H1 (cell line): Measurements from ENCODE around the gene CACNA2D4. TPM values are rescaled to one million over a fixed set of nuclear protein-coding genes. Genes with fewer than 3 reads are reported as not detected.

Experiments used
- CTCF ChIA-PET: fragments of 300-600 bp; sonication (Branson Sonifier 250); formaldehyde crosslinking; loops from one replicate; lab custom pipeline; 2021; ENCODE audit not compliant: partially characterized antibody; lab: Charles Lee
- POLR2A ChIA-PET: fragments of 300-600 bp; sonication (Branson Sonifier 250); formaldehyde crosslinking; loops from one replicate; lab custom pipeline; 2021; ENCODE audit warnings: inconsistent platforms; ENCODE audit not compliant: partially characterized antibody; lab: Charles Lee
- DNase-seq, 2 experiments: peaks; one replicate each; pipeline versions ENCODE4 v3.0.0 to v3.0.0-alpha.2; 2010 to 2022; ENCODE audit warnings: low spot score in 2 of 2, low read depth in 1 of 2, mixed read lengths in 1 of 2
- FAIRE-seq: peaks from 2 replicates; lab custom pipeline; 2011; peaks lifted over from hg19 to GRCh38; lab: Jason Lieb, UNC
- H2AFZ ChIP-seq: 2 replicates; pipeline ENCODE4 v1.8.1; 2012; ENCODE audit warnings: low read length, inconsistent platforms
- H2AK5ac ChIP-seq: 2 replicates; pipeline ENCODE4 v1.6.1; 2013; ENCODE audit warnings: low read depth, low read length
- H2BK120ac ChIP-seq: replicated peaks from 2 replicates; pipeline ENCODE3; 2013; ENCODE audit warnings: low read depth, low read length, inconsistent platforms
- H2BK12ac ChIP-seq: 2 replicates; pipeline ENCODE4 v1.6.1; 2013; ENCODE audit warnings: low read depth, low read length
- H2BK15ac ChIP-seq: 2 replicates; pipeline ENCODE4 v1.6.1; 2013; ENCODE audit warnings: low read length
- H2BK20ac ChIP-seq: 2 replicates; pipeline ENCODE4 v1.6.1; 2013; ENCODE audit warnings: low read length
- H2BK5ac ChIP-seq: 2 replicates; pipeline ENCODE4 v1.6.1; 2013; ENCODE audit warnings: low read depth, low read length
- H3K14ac ChIP-seq: 2 replicates; pipeline ENCODE4 v1.6.1; 2013; ENCODE audit warnings: inconsistent platforms; ENCODE audit not compliant: insufficient read length
- H3K18ac ChIP-seq: 2 replicates; pipeline ENCODE4 v1.6.1; 2013; ENCODE audit warnings: low read length; ENCODE audit errors: extremely low read depth
- H3K23ac ChIP-seq: 2 replicates; pipeline ENCODE4 v1.6.1; 2013; ENCODE audit warnings: inconsistent platforms; ENCODE audit not compliant: insufficient read length
- H3K23me2 ChIP-seq: 2 replicates; pipeline ENCODE4 v1.6.1; 2013; ENCODE audit warnings: low read depth, low read length
- H3K27ac ChIP-seq: 2 replicates; pipeline ENCODE4 v1.6.1; 2011; ENCODE audit warnings: low read depth, low read length, inconsistent platforms
- H3K27me3 ChIP-seq, 4 experiments: replicated peaks in 1 of 4; 1 replicate in 1 of 4; 2 replicates in 3 of 4; pipeline versions ENCODE4 v1.6.1 to v1.8.1; 2011 to 2013; ENCODE audit warnings: low read length in 3 of 4, mild to moderate bottlenecking in 3 of 4, inconsistent platforms in 2 of 4, mixed read lengths in 2 of 4, moderate library complexity in 1 of 4; ENCODE audit not compliant: control insufficient read depth in 3 of 4, insufficient read depth in 3 of 4; ENCODE audit errors: extremely low read depth in 1 of 4
- H3K36me3 ChIP-seq, 4 experiments: 2 replicates each; pipeline versions ENCODE4 v1.6.1 to v1.8.1; 2011 to 2013; ENCODE audit warnings: mild to moderate bottlenecking in 4 of 4, low read length in 3 of 4, moderate library complexity in 2 of 4, control low read depth in 1 of 4, inconsistent platforms in 1 of 4; ENCODE audit not compliant: insufficient read depth in 4 of 4, control insufficient read depth in 2 of 4
- H3K4ac ChIP-seq: replicated peaks from 2 replicates; pipeline ENCODE3; 2013; ENCODE audit warnings: low read length, low read depth, mixed read lengths, inconsistent platforms; ENCODE audit not compliant: insufficient read length
- H3K4me1 ChIP-seq, 4 experiments: replicated peaks in 1 of 4; 1 replicate in 1 of 4; 2 replicates in 3 of 4; pipeline versions ENCODE4 v1.6.1 to v1.8.1; 2011 to 2013; ENCODE audit warnings: low read length in 3 of 4, inconsistent platforms in 2 of 4, mixed read lengths in 1 of 4; ENCODE audit not compliant: insufficient read depth in 4 of 4, control insufficient read depth in 3 of 4
- H3K4me2 ChIP-seq, 2 experiments: 2 replicates each; pipeline versions ENCODE4 v1.6.1 to v1.8.1; 2011 to 2013; ENCODE audit warnings: low read depth in 2 of 2, low read length in 2 of 2, control low read depth in 1 of 2, inconsistent platforms in 1 of 2, mild to moderate bottlenecking in 1 of 2; ENCODE audit not compliant: insufficient read depth in 1 of 2
- H3K4me3 ChIP-seq, 4 experiments: fragments of 200-600, 300-600 bp in 1 of 4; sonication (generic), shearing (Covaris generic), sonication (Bioruptor Twin) in 1 of 4; 2 replicates each; pipeline versions ENCODE4 v1.5.1 to v1.8.1; 2011 to 2016; ENCODE audit warnings: low read length in 4 of 4, low read depth in 3 of 4, control low read depth in 2 of 4, inconsistent platforms in 2 of 4, mild to moderate bottlenecking in 2 of 4, mixed read lengths in 1 of 4, moderate library complexity in 1 of 4; ENCODE audit not compliant: insufficient read depth in 2 of 4; ENCODE audit errors: extremely low read depth in 1 of 4
- H3K56ac ChIP-seq: replicated peaks from 2 replicates; pipeline ENCODE3; 2013; ENCODE audit warnings: low read depth, mild to moderate bottlenecking, mixed read lengths, low read length, inconsistent platforms; ENCODE audit not compliant: insufficient read length
- H3K79me1 ChIP-seq: 2 replicates; pipeline ENCODE4 v1.6.1; 2013; ENCODE audit warnings: low read depth, low read length, control low read depth
- H3K79me2 ChIP-seq, 2 experiments: 2 replicates each; pipeline versions ENCODE4 v1.6.1 to v1.8.1; 2012 to 2013; ENCODE audit warnings: low read length in 2 of 2, mild to moderate bottlenecking in 2 of 2, inconsistent platforms in 1 of 2; ENCODE audit not compliant: insufficient read depth in 2 of 2, control insufficient read depth in 1 of 2
- H3K9ac ChIP-seq, 4 experiments: replicated peaks in 1 of 4; 1 replicate in 1 of 4; 2 replicates in 3 of 4; pipeline versions ENCODE4 v1.6.1 to v1.8.1; 2011 to 2013; ENCODE audit warnings: low read depth in 3 of 4, low read length in 3 of 4, control low read depth in 2 of 4, mild to moderate bottlenecking in 2 of 4, moderate library complexity in 2 of 4, inconsistent platforms in 1 of 4; ENCODE audit errors: extremely low read depth in 1 of 4
- H3K9me3 ChIP-seq, 2 experiments: 2 replicates each; pipeline versions ENCODE4 v1.6.1 to v1.8.1; 2012 to 2013; ENCODE audit warnings: mild to moderate bottlenecking in 2 of 2, moderate library complexity in 2 of 2, control low read depth in 1 of 2, inconsistent platforms in 1 of 2, low read depth in 1 of 2, low read length in 1 of 2, mixed read lengths in 1 of 2; ENCODE audit not compliant: insufficient read depth in 2 of 2
- H4K20me1 ChIP-seq, 2 experiments: replicated peaks in 1 of 2; 2 replicates each; pipeline versions ENCODE3 to v1.8.1; 2011 to 2013; ENCODE audit warnings: inconsistent platforms in 2 of 2, low read length in 2 of 2, mild to moderate bottlenecking in 1 of 2; ENCODE audit not compliant: insufficient read depth in 2 of 2, control insufficient read depth in 1 of 2
- H4K5ac ChIP-seq: 2 replicates; pipeline ENCODE4 v1.6.1; 2013; ENCODE audit warnings: low read length, low read depth, mixed read lengths, inconsistent platforms; ENCODE audit not compliant: insufficient read length
- H4K8ac ChIP-seq: 2 replicates; pipeline ENCODE4 v1.8.0; 2013; ENCODE audit warnings: mild to moderate bottlenecking, moderate library complexity, low read length, inconsistent platforms; ENCODE audit not compliant: insufficient read depth; ENCODE audit errors: extremely low read depth
- H4K91ac ChIP-seq: replicated peaks from 2 replicates; pipeline ENCODE3; 2013; ENCODE audit warnings: low read length, mixed read lengths, inconsistent platforms; ENCODE audit not compliant: insufficient read length
- BACH1 ChIP-seq: IDR thresholded peaks from 2 replicates; pipeline ENCODE4 v1.6.1; 2012; ENCODE audit warnings: low read length, improper control_type of control experiment
- CEBPB ChIP-seq: IDR thresholded peaks from 2 replicates; pipeline ENCODE4 v1.6.1; 2012; ENCODE audit warnings: low read depth, low read length
- CHD2 ChIP-seq: IDR thresholded peaks from 2 replicates; pipeline ENCODE4 v1.6.1; 2012; ENCODE audit warnings: low read length, improper control_type of control experiment
- GABPA ChIP-seq: IDR thresholded peaks from 2 replicates; pipeline ENCODE4 v1.6.1; 2011; ENCODE audit warnings: mild to moderate bottlenecking, low read length, moderate library complexity, borderline replicate concordance; ENCODE audit not compliant: insufficient read depth
- JUN ChIP-seq: IDR thresholded peaks from 2 replicates; pipeline ENCODE4 v1.6.1; 2011; ENCODE audit warnings: low read depth, mild to moderate bottlenecking, improper control_type of control experiment, low read length
- KDM4A ChIP-seq: IDR thresholded peaks from one replicate; pipeline ENCODE4 v1.7.1; 2012; ENCODE audit warnings: low read depth, mild to moderate bottlenecking, moderate library complexity, low read length, inconsistent platforms; ENCODE audit not compliant: severe bottlenecking
- SIRT6 ChIP-seq: IDR thresholded peaks from one replicate; pipeline ENCODE4 v1.7.1; 2012; ENCODE audit warnings: low read length, inconsistent platforms
- WGBS, 2 experiments: shearing (Covaris generic) in 1 of 2; methylation state at CpG; one replicate each; pipeline versions ENCODE4 v1.1.6 to v1.1.7; 2013 to 2015; ENCODE audit warnings: low lambda C conversion rate in 2 of 2, mixed read lengths in 2 of 2, inconsistent platforms in 1 of 2, low coverage in 1 of 2, missing lambda C conversion rate in 1 of 2; ENCODE audit not compliant: insufficient replicate concordance in 2 of 2, insufficient coverage in 1 of 2, insufficient read length in 1 of 2; ENCODE audit errors: extremely low coverage in 1 of 2, missing lambda C conversion rate in 1 of 2; 5-methylcytosine and 5-hydroxymethylcytosine counted together
- polyA plus RNA-seq, 7 experiments: library from polyadenylated mRNA; depleted of rRNA in 3 of 7; stranded (reverse) in 5 of 7; unstranded in 2 of 7; fragments of >200 nt in 5 of 7; fragments of 200-250 nt in 2 of 7; gene quantifications; 1 replicate in 5 of 7; 2 replicates in 1 of 7; 4 replicates in 1 of 7; pipeline versions ENCODE4 v1.2.1 to v1.2.3, GENCODE V29; 2011 to 2013; ENCODE audit warnings: missing spikeins in 2 of 7, mixed read lengths in 2 of 7
- total RNA-seq: library from RNA; stranded (reverse); fragmentation: NEBNext Ultra II Directional; extraction: Animal tissue kit (Norgen Biotek cat#: 25700); gene quantifications from 2 replicates; pipeline ENCODE4 v1.2.1, GENCODE V29; 2021
- TF ChIP-seq, protein P1 (sequence below): IDR thresholded peaks from 2 replicates; pipeline ENCODE4 v1.6.1; 2011; ENCODE audit warnings: low read depth, mild to moderate bottlenecking, low read length; ENCODE audit not compliant: insufficient read depth
- TF ChIP-seq, protein P2 (sequence below): IDR thresholded peaks from 2 replicates; pipeline ENCODE4 v1.6.1; 2012; ENCODE audit warnings: inconsistent platforms
- TF ChIP-seq, protein P3 (sequence below), 3 experiments: IDR thresholded peaks; 1 replicate in 2 of 3; 2 replicates in 1 of 3; pipeline versions ENCODE4 v1.5.1 to v1.6.1; 2011; ENCODE audit warnings: low read length in 3 of 3, mild to moderate bottlenecking in 3 of 3, inconsistent platforms in 2 of 3, low read depth in 1 of 3, moderate library complexity in 1 of 3; ENCODE audit not compliant: insufficient read depth in 1 of 3; ENCODE audit errors: control extremely low read depth in 1 of 3

CACNA2D4 gene
- total and polyA plus RNA-seq, 2 of the 8 experiments (the other 6 are each of a cell fraction or from before 2014, with no cell fraction given): 0.44 to 0.88 TPM

DNA sequence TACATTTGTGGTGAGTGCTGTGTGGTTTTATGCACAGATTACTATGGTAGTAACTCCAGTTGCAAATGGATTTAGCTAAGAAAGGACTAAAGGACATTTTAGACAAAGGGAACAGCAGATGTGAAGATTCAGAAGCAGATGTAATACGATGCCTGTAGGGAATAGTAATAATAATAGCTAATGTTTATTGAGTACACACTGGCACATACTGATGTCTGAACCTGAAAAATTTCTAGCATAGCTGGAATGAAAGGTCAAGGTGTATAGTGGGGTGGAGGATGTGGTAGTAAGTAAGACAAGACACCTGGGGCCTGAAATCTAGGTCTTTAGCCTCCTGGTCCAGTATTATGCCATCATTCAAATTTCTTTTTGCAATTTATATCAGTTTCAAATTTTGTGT lies 152.3 kb downstream of the CACNA2D4 start:
- no peak overlapping the region for H3K27ac ChIP-seq
- no peak overlapping the region for H3K9ac ChIP-seq
- H3K79me1 ChIP-seq: peaks cover 3% of the 10 kb centered on the region; the same call in 1 of the 2 replicates
- H2BK120ac ChIP-seq: no peak overlapping the region
- no peak overlapping the region for H4K5ac ChIP-seq
- H3K4me3 ChIP-seq: no peak overlapping the region
- no peak overlapping the region for H2BK5ac ChIP-seq
- no peak for FAIRE-seq
- WGBS, 2 experiments: 89% methylated on average over 1 of the region's 1 CpG; no CpG with 5 or more reads in 1 of the 2 experiments
- peaks cover 2 to 6% of the 10 kb centered on the region in 2 experiments for H4K20me1 ChIP-seq
- no peak overlapping the region for H2BK12ac ChIP-seq
- no peaks in the 10 kb centered on the region for H3K23me2 ChIP-seq
- POLR2A ChIA-PET: interaction anchor here (1.0 kb wide), 1 partner anchor 35 kb away, joined by 4 read pairs; no protein-coding TSS in a partner anchor
- H3K9me3 ChIP-seq: no peaks in the 10 kb centered on the region
- no peak overlapping the region for H3K4me2 ChIP-seq
- no peak overlapping the region for H2AFZ ChIP-seq
- no peaks in the 10 kb centered on the region for H3K27me3 ChIP-seq
- H4K91ac ChIP-seq: no peak overlapping the region
- TF ChIP-seq, protein P1, sequence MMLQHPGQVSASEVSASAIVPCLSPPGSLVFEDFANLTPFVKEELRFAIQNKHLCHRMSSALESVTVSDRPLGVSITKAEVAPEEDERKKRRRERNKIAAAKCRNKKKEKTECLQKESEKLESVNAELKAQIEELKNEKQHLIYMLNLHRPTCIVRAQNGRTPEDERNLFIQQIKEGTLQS: no peak
- TF ChIP-seq, protein P2, sequence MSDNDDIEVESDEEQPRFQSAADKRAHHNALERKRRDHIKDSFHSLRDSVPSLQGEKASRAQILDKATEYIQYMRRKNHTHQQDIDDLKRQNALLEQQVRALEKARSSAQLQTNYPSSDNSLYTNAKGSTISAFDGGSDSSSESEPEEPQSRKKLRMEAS: no peak
- TF ChIP-seq SIRT6: no peak
- no peak for TF ChIP-seq GABPA
- no peak for TF ChIP-seq KDM4A
- TF ChIP-seq, protein P3, sequence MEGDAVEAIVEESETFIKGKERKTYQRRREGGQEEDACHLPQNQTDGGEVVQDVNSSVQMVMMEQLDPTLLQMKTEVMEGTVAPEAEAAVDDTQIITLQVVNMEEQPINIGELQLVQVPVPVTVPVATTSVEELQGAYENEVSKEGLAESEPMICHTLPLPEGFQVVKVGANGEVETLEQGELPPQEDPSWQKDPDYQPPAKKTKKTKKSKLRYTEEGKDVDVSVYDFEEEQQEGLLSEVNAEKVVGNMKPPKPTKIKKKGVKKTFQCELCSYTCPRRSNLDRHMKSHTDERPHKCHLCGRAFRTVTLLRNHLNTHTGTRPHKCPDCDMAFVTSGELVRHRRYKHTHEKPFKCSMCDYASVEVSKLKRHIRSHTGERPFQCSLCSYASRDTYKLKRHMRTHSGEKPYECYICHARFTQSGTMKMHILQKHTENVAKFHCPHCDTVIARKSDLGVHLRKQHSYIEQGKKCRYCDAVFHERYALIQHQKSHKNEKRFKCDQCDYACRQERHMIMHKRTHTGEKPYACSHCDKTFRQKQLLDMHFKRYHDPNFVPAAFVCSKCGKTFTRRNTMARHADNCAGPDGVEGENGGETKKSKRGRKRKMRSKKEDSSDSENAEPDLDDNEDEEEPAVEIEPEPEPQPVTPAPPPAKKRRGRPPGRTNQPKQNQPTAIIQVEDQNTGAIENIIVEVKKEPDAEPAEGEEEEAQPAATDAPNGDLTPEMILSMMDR (IDR thresholded peaks at IDR 0.05; ENCODE audit: control extremely low read depth in 1 of 3, insufficient read depth in 1 of 3, low read depth in 1 of 3, low read length in 3 of 3): no peak
- TF ChIP-seq CHD2: no peak
- no peak for TF ChIP-seq CEBPB
- no peak for TF ChIP-seq JUN
- no peak for TF ChIP-seq BACH1
- peaks cover 0 to 3% (median 0%) of the 10 kb centered on the region in 4 experiments; a peak in 2 of 7 replicates for H3K4me1 ChIP-seq
- no peak overlapping the region for H3K56ac ChIP-seq
- H4K8ac ChIP-seq: no peak overlapping the region
- no peak overlapping the region for H2BK15ac ChIP-seq
- no peak overlapping the region for H3K18ac ChIP-seq
- H2BK20ac ChIP-seq: no peak overlapping the region
- H3K23ac ChIP-seq: no peak overlapping the region
- CTCF ChIA-PET: interaction anchor here (1.3 to 1.4 kb wide), 3 partner anchors 14 to 111 kb away, joined by 3 read pairs; no protein-coding TSS in a partner anchor
- no peak overlapping the region for H3K4ac ChIP-seq
- H3K14ac ChIP-seq: no peak overlapping the region
- no peak overlapping the region for H2AK5ac ChIP-seq
- H3K36me3 ChIP-seq: no peaks in the 10 kb centered on the region; a peak in 1 of 8 replicates
- H3K79me2 ChIP-seq: peaks cover 0 to 55% of the 10 kb centered on the region in 2 experiments; a peak in 2 of 4 replicates
- DNase-seq: no peak
